GM10266 (cell line): ENCODE results near the gene PALMD.

Experiments
- DNase-seq: peaks from one replicate; pipeline ENCODE4 v3.0.0; 2012; ENCODE audit errors: extremely low spot score
- CTCF ChIP-seq: IDR thresholded peaks from 2 replicates; pipeline ENCODE4 v1.5.1; 2012; ENCODE audit warnings: mild to moderate bottlenecking, low read depth; ENCODE audit not compliant: control insufficient read depth, insufficient read depth; ENCODE audit errors: missing control alignments

Gene PALMD

GRCh38 chr1:99669821-99670220 is 23.9 kb downstream of the PALMD start:
- TF ChIP-seq CTCF: no peak
- DNase-seq: no peak

GRCh38 chr1:99670583-99670982 is 24.7 kb downstream of the PALMD start:
- DNase-seq: no peak
- TF ChIP-seq CTCF: no peak

GRCh38 chr1:99672038-99672437 is 26.1 kb downstream of the PALMD start:
- no peak for DNase-seq
- no peak for TF ChIP-seq CTCF

GRCh38 chr1:99672530-99673213 is 26.8 kb downstream of the PALMD start:
- no peak for TF ChIP-seq CTCF
- no peak for DNase-seq

GRCh38 chr1:99673315-99673714 is 27.4 kb downstream of the PALMD start:
- no peak for DNase-seq
- TF ChIP-seq CTCF: no peak

GRCh38 chr1:99674115-99675064 is 28.5 kb downstream of the PALMD start:
- TF ChIP-seq CTCF: no peak
- no peak for DNase-seq

GRCh38 chr1:99675292-99675691 is 29.4 kb downstream of the PALMD start:
- no peak for DNase-seq
- TF ChIP-seq CTCF: no peak
